GM19455 (cell line): ENCODE data around the gene ADAP1.
"Not testable (repeated sequence)": the region's sequence is repeated elsewhere in the genome, so short reads cannot be mapped to it uniquely, and the experiment has no call there.

Source experiments
- ATAC-seq: cut with Tn5 transposase; IDR thresholded peaks from one replicate; pipeline ENCODE4 v1.9.1; 2021; ENCODE audit not compliant: unreplicated experiment

The ADAP1 gene

GRCh38 chr7:954330-955238 lies at the start of gene ADAP1:
Gene ADAP1 (minus strand): TSS chr7:954680. CDS start chr7:954477, 203 bp downstream.
- peak; percentile 43 for ATAC-seq

- ATAC-seq = not testable (repeated sequence)
These were observed 48.0 kb upstream of the ADAP1 start for GRCh38 chr7:1002445-1002844.

- not testable (repeated sequence) for ATAC-seq
These were observed 47.5 kb upstream of the ADAP1 start for GRCh38 chr7:1002026-1002425.

GRCh38 chr7:1001069-1001770 lies 46.7 kb upstream of the ADAP1 start:
- not testable (repeated sequence) for ATAC-seq

GRCh38 chr7:999941-1000935 lies 45.8 kb upstream of the ADAP1 start:
- ATAC-seq = peak; percentile 71

- peak; percentile 24 for ATAC-seq
These were observed 44.8 kb upstream of the ADAP1 start for GRCh38 chr7:999149-999879.

GRCh38 chr7:997404-998395 lies 43.2 kb upstream of the ADAP1 start:
- ATAC-seq = no peak

GRCh38 chr7:996079-996872 lies 41.8 kb upstream of the ADAP1 start:
- ATAC-seq = no peak

- no peak for ATAC-seq
These were observed 41.1 kb upstream of the ADAP1 start for GRCh38 chr7:995571-995970.

- no peak for ATAC-seq
These were observed 40.3 kb upstream of the ADAP1 start for GRCh38 chr7:994592-995308.

GRCh38 chr7:992709-993607 lies 38.5 kb upstream of the ADAP1 start:
- peak; percentile 82 for ATAC-seq

- no peak for ATAC-seq
These were observed 37.5 kb upstream of the ADAP1 start for GRCh38 chr7:991729-992656.

- no peak for ATAC-seq
These were observed 36.7 kb upstream of the ADAP1 start for GRCh38 chr7:990933-991728.

- no peak for ATAC-seq
These were observed 36.0 kb upstream of the ADAP1 start for GRCh38 chr7:990352-990932.
